Right lobe of liver (tissue), 6 donors: ENCODE data around the gene BTAF1. TPM values are rescaled to one million over a fixed set of nuclear protein-coding genes. Genes with fewer than 3 reads are reported as not detected.

Experiments
- ATAC-seq, 4 donors: fragments of 200-7000 bp; cut with Tn5 transposase; one replicate each; pipeline ENCODE4 v1.9.1; 2020; ENCODE audit warnings: mild to moderate bottlenecking in 4 of 4, moderate library complexity in 4 of 4
- DNase-seq, 3 donors: peaks; one replicate each; pipeline ENCODE4 v3.0.0-alpha.2; 2020
- H3K27ac ChIP-seq, 3 donors: fragments of 200-600 bp; one replicate each; pipeline ENCODE4 v1.8.0; 2022
- H3K27me3 ChIP-seq, 2 donors: fragments of 200-600 bp; one replicate each; pipeline ENCODE4 v1.8.0; 2022
- H3K36me3 ChIP-seq, 4 donors: fragments of 200-600 bp; sonication (generic) in 1 of 4; one replicate each; pipeline versions ENCODE4 v1.5.1 to v1.8.0; 2017 to 2022; ENCODE audit warnings: control low read depth in 1 of 4
- H3K4me1 ChIP-seq, 4 donors: fragments of 200-600 bp; sonication (generic) in 1 of 4; one replicate each; pipeline versions ENCODE4 v1.5.1 to v1.8.0; 2017 to 2022; ENCODE audit warnings: control low read depth in 1 of 4
- H3K4me3 ChIP-seq, 3 donors: fragments of 200-600 bp; one replicate each; pipeline ENCODE4 v1.8.0; 2022
- H3K9me3 ChIP-seq, 4 donors: fragments of 200-600 bp; sonication (generic) in 1 of 4; one replicate each; pipeline versions ENCODE4 v1.5.1 to v1.8.0; 2017 to 2022; ENCODE audit warnings: control low read depth in 1 of 4
- POLR2A ChIP-seq: fragments of 450-650 bp; IDR thresholded peaks from one replicate; pipeline ENCODE4 v1.6.1; 2017; ENCODE audit warnings: antibody characterized with exemption, mild to moderate bottlenecking
- WGBS: methylation state at CpG from one replicate; pipeline ENCODE4 v1.1.6; 2018; ENCODE audit warnings: low coverage, low lambda C conversion rate; ENCODE audit not compliant: insufficient coverage; ENCODE audit errors: missing lambda C conversion rate; 5-methylcytosine and 5-hydroxymethylcytosine counted together
- intact Hi-C, 2 donors: fragments of 100-400 bp; cut with DNase I; formaldehyde crosslinking; loops; one replicate each; pipeline versions ENCODE4 v1.11.2 to v1.14.1; 2022
- total RNA-seq, 6 experiments: library from RNA; depleted of rRNA in 2 of 6; stranded (reverse); fragments of >200 nt in 2 of 6; fragmentation: NEBNext Ultra II Directional in 3 of 6; extraction: Animal tissue kit (Norgen Biotek cat#: 25700) in 3 of 6; gene quantifications; one replicate each; pipeline versions ENCODE4 v1.1.0 to v1.2.4, GENCODE V29; 2016 to 2023
- TF ChIP-seq, protein P1 (sequence below), 4 donors: fragments of 200-600 bp in 3 of 4; fragments of 450-650 bp in 1 of 4; IDR thresholded peaks; one replicate each; pipeline versions ENCODE4 v1.5.1 to v1.8.0; 2016 to 2022; ENCODE audit warnings: antibody characterized with exemption in 4 of 4, mild to moderate bottlenecking in 2 of 4
- donor health status: DM: no; HTN: yes; CAD: no.
- donor health status: DM: no; HTN: no; CAD: no.
- donor health status: DM: no; HTN: no; CAD: no.
- donor health status: DM: no; HTN: yes; CAD: no.
- donor health status: DM: no; HTN: yes; CAD: no.

The BTAF1 gene
- total RNA-seq, 6 experiments from 2014 or later = 13.4 to 20.3 (median 17.4) TPM

DNA sequence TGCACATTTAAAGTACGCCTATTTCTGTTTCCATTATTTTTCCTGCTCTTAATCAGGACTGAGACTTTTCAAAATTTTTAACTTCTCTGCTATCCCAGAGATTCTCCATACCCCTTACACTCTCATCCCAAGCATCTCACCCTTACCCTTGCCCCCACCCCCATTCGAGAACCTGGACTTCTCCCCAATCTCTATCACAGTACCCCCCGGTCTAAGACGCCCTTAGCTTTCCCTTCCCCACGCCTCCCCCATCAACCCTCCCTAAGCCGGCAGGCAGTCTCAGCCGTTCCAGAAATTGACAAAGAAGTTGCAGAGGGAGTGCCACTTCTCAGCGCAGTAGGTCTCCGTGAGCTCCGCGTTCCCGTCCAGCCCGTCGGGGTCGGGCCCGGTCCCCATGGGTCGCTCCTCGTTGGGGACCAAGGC is 15.6 kb upstream of the BTAF1 start:
- WGBS = 5% methylated on average over 11 of the region's 18 CpGs
- no peak for DNase-seq
- H3K4me1 ChIP-seq = peaks cover 0 to 6% (median 0%) of the 10 kb centered on the region in 4 donors
- intact Hi-C loops = no loop called here
- H3K4me3 ChIP-seq = peak overlapping the region; percentile 50 to 83 (median 74)
- H3K27ac ChIP-seq = peak overlapping the region in 1 of 3 donors; percentile 52
- ATAC-seq = peak in 2 of 4 donors; percentile 5 to 9
- H3K36me3 ChIP-seq = no peaks in the 10 kb centered on the region
- no peaks in the 10 kb centered on the region for H3K27me3 ChIP-seq
- no peaks in the 10 kb centered on the region for H3K9me3 ChIP-seq
- TF ChIP-seq POLR2A = no peak
- TF ChIP-seq, protein P1, sequence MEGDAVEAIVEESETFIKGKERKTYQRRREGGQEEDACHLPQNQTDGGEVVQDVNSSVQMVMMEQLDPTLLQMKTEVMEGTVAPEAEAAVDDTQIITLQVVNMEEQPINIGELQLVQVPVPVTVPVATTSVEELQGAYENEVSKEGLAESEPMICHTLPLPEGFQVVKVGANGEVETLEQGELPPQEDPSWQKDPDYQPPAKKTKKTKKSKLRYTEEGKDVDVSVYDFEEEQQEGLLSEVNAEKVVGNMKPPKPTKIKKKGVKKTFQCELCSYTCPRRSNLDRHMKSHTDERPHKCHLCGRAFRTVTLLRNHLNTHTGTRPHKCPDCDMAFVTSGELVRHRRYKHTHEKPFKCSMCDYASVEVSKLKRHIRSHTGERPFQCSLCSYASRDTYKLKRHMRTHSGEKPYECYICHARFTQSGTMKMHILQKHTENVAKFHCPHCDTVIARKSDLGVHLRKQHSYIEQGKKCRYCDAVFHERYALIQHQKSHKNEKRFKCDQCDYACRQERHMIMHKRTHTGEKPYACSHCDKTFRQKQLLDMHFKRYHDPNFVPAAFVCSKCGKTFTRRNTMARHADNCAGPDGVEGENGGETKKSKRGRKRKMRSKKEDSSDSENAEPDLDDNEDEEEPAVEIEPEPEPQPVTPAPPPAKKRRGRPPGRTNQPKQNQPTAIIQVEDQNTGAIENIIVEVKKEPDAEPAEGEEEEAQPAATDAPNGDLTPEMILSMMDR (IDR thresholded peaks at IDR 0.05) = no peak

- Histone ChIP-seq H3K9me3 (no peaks in the 10 kb centered on the region), H3K36me3 (no peaks in the 10 kb centered on the region), H3K27me3 (no peaks in the 10 kb centered on the region), H3K4me1 (peaks cover 0 to 6% (median 0%) of the 10 kb centered on the region in 4 donors), H3K4me3 (peak overlapping the region; percentile 50 to 83 (median 74)), H3K27ac (peak overlapping the region; percentile 20 to 52 (median 34))
- intact Hi-C loops = no loop called here
- DNase-seq (peak; percentile 78 to 82 (median 82)), ATAC-seq (peak; percentile 92 to 96 (median 94))
- 0% methylated on average over 17 of the region's 93 CpGs for WGBS
- peak; percentile 54 for TF ChIP-seq POLR2A
- TF ChIP-seq, protein P1 (IDR thresholded peaks at IDR 0.05) = peak; percentile 27 to 54 (median 43)
These were observed 15.0 kb upstream of the BTAF1 start for GRCh38 chr10:91908337-91909116.

GRCh38 chr10:91909117-91909677 is 14.4 kb upstream of the BTAF1 start, which contains the start of gene FGFBP3:
Gene FGFBP3, minus strand, starts transcription at chr10:91909486. Its CDS starts 517 bp downstream, at chr10:91908969.
- Histone ChIP-seq H3K27ac (peak within 1 kb of the TSS; percentile 20 to 52 (median 34)), H3K36me3 (no peaks in the 10 kb centered on the region), H3K9me3 (no peaks in the 10 kb centered on the region), H3K4me1 (peaks cover 0 to 6% (median 0%) of the 10 kb centered on the region in 4 donors), H3K27me3 (no peaks in the 10 kb centered on the region), H3K4me3 (peak within 1 kb of the TSS; percentile 50 to 83 (median 74))
- intact Hi-C loops = no loop called here
- under 1% methylated on average over 18 of the region's 19 CpGs for WGBS
- peak; percentile 28 to 51 (median 30) for ATAC-seq
- DNase-seq = no peak
- TF ChIP-seq, protein P1 (IDR thresholded peaks at IDR 0.05) = no peak
- TF ChIP-seq POLR2A = no peak

- WGBS = 70% methylated on average over 4 of the region's 4 CpGs
- DNase-seq (no peak), ATAC-seq (no peak)
- intact Hi-C loops = no loop called here
- H3K27me3 ChIP-seq = no peaks in the 10 kb centered on the region
- no peak overlapping the region for H3K4me3 ChIP-seq
- no peak overlapping the region for H3K27ac ChIP-seq
- H3K9me3 ChIP-seq = no peaks in the 10 kb centered on the region
- no peaks in the 10 kb centered on the region for H3K36me3 ChIP-seq
- no peak for TF ChIP-seq POLR2A
- TF ChIP-seq, protein P1 (IDR thresholded peaks at IDR 0.05) = no peak
- peaks cover 0 to 6% (median 0%) of the 10 kb centered on the region in 4 donors for H3K4me1 ChIP-seq
These were observed 13.1 kb upstream of the BTAF1 start for GRCh38 chr10:91910467-91910866.
